Inflammatory macrophage (primary cell): ENCODE measurements around the gene SCGB3A2.

ENCODE experiments used
- DNase-seq, 2 donors: peaks; one replicate each; pipeline ENCODE4 v3.0.0-alpha.2; 2020 to 2022
- total RNA-seq, 18 experiments: gene quantifications; one replicate each; lab custom pipeline; 2026; ENCODE audit warnings: mixed read lengths in 6 of 18, inconsistent platforms in 2 of 18; lab: John Stamatoyannopoulos, UW

The SCGB3A2 gene
- total RNA-seq, result 0 to 0.19 (median 0) reads per million in 18 experiments

- no peak for DNase-seq
These were observed at the start of gene SCGB3A2 for GRCh38 chr5:147878066-147878759. SCGB3A2 (plus strand) TSS chr5:147878711; CDS start chr5:147878804, 93 bp downstream.

GRCh38 chr5:147830035-147830434 is 48.5 kb upstream of the SCGB3A2 start:
- no peak for DNase-seq

- no peak for DNase-seq
These were observed 47.0 kb upstream of the SCGB3A2 start, which contains the start of gene SPINK1 for GRCh38 chr5:147831465-147831864. SPINK1 (minus strand) TSS chr5:147831671; CDS start chr5:147831577, 94 bp downstream.

- no peak for DNase-seq
These were observed 46.0 kb upstream of the SCGB3A2 start for GRCh38 chr5:147832541-147832940.

- DNase-seq, result no peak
These were observed 43.1 kb upstream of the SCGB3A2 start for GRCh38 chr5:147835386-147835798.

GRCh38 chr5:147836439-147836838 is 42.1 kb upstream of the SCGB3A2 start:
- no peak for DNase-seq

- DNase-seq, result no peak
These were observed 35.6 kb upstream of the SCGB3A2 start for GRCh38 chr5:147842869-147843268.

GRCh38 chr5:147844846-147845245 is 33.7 kb upstream of the SCGB3A2 start:
- DNase-seq, result no peak

- DNase-seq, result no peak
These were observed 32.9 kb upstream of the SCGB3A2 start for GRCh38 chr5:147845618-147846017.

- DNase-seq, result no peak
These were observed 29.3 kb upstream of the SCGB3A2 start for GRCh38 chr5:147849226-147849625.

GRCh38 chr5:147851578-147851977 is 26.9 kb upstream of the SCGB3A2 start:
- no peak for DNase-seq

GRCh38 chr5:147852365-147852764 is 26.1 kb upstream of the SCGB3A2 start:
- no peak for DNase-seq

- DNase-seq, result no peak
These were observed 25.0 kb upstream of the SCGB3A2 start for GRCh38 chr5:147853372-147853987.

GRCh38 chr5:147854331-147854730 is 24.2 kb upstream of the SCGB3A2 start:
- DNase-seq, result no peak

- DNase-seq, result no peak
These were observed 23.4 kb upstream of the SCGB3A2 start for GRCh38 chr5:147854894-147855773.

GRCh38 chr5:147855774-147856069 is 22.8 kb upstream of the SCGB3A2 start:
- DNase-seq, result no peak

- no peak for DNase-seq
These were observed 21.7 kb upstream of the SCGB3A2 start for GRCh38 chr5:147856801-147857200.

- peak; percentile 65 to 67 for DNase-seq
These were observed 21.0 kb upstream of the SCGB3A2 start for GRCh38 chr5:147857302-147858129.

GRCh38 chr5:147858565-147858964 is 19.9 kb upstream of the SCGB3A2 start:
- DNase-seq, result no peak

- no peak for DNase-seq
These were observed 18.4 kb upstream of the SCGB3A2 start for GRCh38 chr5:147859962-147860640.

- no peak for DNase-seq
These were observed 17.9 kb upstream of the SCGB3A2 start for GRCh38 chr5:147860641-147861025.
